Ishikawa (cell line): ENCODE measurements around the gene RGMA.

Experiments
- CEBPB ChIP-seq: IDR thresholded peaks from 2 replicates; pipeline ENCODE4 v1.6.1; 2012
- CREB1 ChIP-seq: IDR thresholded peaks from 2 replicates; pipeline ENCODE4 v1.6.1; 2012; ENCODE audit warnings: low read depth
- EP300 ChIP-seq: IDR thresholded peaks from 2 replicates; pipeline ENCODE4 v1.6.1; 2012; ENCODE audit warnings: borderline replicate concordance
- FOXM1 ChIP-seq: IDR thresholded peaks from 2 replicates; pipeline ENCODE4 v1.6.1; 2012; ENCODE audit warnings: low read depth, borderline replicate concordance
- RAD21 ChIP-seq: IDR thresholded peaks from 2 replicates; pipeline ENCODE4 v1.6.1; 2012; ENCODE audit warnings: low read depth
- TAF1 ChIP-seq: IDR thresholded peaks from 2 replicates; pipeline ENCODE4 v1.6.1; 2012; ENCODE audit warnings: low read depth, mild to moderate bottlenecking
- YY1 ChIP-seq: IDR thresholded peaks from 2 replicates; pipeline ENCODE4 v1.6.1; 2012; ENCODE audit warnings: low read depth
- TF ChIP-seq, protein P1 (sequence below): IDR thresholded peaks from 2 replicates; pipeline ENCODE4 v1.6.1; 2012

- TF ChIP-seq FOXM1: no peak
- no peak for TF ChIP-seq RAD21
- TF ChIP-seq, protein P1, sequence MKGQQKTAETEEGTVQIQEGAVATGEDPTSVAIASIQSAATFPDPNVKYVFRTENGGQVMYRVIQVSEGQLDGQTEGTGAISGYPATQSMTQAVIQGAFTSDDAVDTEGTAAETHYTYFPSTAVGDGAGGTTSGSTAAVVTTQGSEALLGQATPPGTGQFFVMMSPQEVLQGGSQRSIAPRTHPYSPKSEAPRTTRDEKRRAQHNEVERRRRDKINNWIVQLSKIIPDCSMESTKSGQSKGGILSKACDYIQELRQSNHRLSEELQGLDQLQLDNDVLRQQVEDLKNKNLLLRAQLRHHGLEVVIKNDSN: no peak
- no peak for TF ChIP-seq YY1
- no peak for TF ChIP-seq CREB1
- TF ChIP-seq TAF1: no peak
- no peak for TF ChIP-seq EP300
- no peak for TF ChIP-seq CEBPB
These were observed 2.5 kb upstream of the RGMA start for GRCh38 chr15:93091465-93091864.
